NCI-H2196 (cell line): Measurements from ENCODE around the gene MLYCD.

Experiments used
- DNase-seq: peaks from one replicate; lab custom pipeline; 2025; ENCODE audit not compliant: unreplicated experiment; lab: John Stamatoyannopoulos, UW

Gene MLYCD

GRCh38 chr16:83968891-83969649 lies 70.2 kb downstream of the MLYCD start:
- no peak for DNase-seq

- no peak for DNase-seq
Observed at GRCh38 chr16:83969771-83970429, 71.0 kb downstream of the MLYCD start.

- no peak for DNase-seq
Observed at GRCh38 chr16:83970430-83970815, 71.5 kb downstream of the MLYCD start.

- DNase-seq = no peak
Observed at GRCh38 chr16:83971165-83972130, 72.5 kb downstream of the MLYCD start.

- no peak for DNase-seq
Observed at GRCh38 chr16:83972256-83973008, 73.5 kb downstream of the MLYCD start.

GRCh38 chr16:83973077-83973476 lies 74.2 kb downstream of the MLYCD start:
- DNase-seq = no peak

- DNase-seq = no peak
Observed at GRCh38 chr16:83973581-83974385, 74.9 kb downstream of the MLYCD start.

- DNase-seq = no peak
Observed at GRCh38 chr16:83974475-83974874, 75.6 kb downstream of the MLYCD start.

- no peak for DNase-seq
Observed at GRCh38 chr16:83975590-83976260, 76.8 kb downstream of the MLYCD start.
